H1 (cell line): ENCODE measurements around the gene INTS1. TPM values are rescaled to one million over a fixed set of nuclear protein-coding genes. Genes with fewer than 3 reads are reported as not detected.

Experiments used
- CTCF ChIA-PET: fragments of 300-600 bp; sonication (Branson Sonifier 250); formaldehyde crosslinking; loops from one replicate; lab custom pipeline; 2021; ENCODE audit not compliant: partially characterized antibody; lab: Charles Lee
- POLR2A ChIA-PET: fragments of 300-600 bp; sonication (Branson Sonifier 250); formaldehyde crosslinking; loops from one replicate; lab custom pipeline; 2021; ENCODE audit warnings: inconsistent platforms; ENCODE audit not compliant: partially characterized antibody; lab: Charles Lee
- DNase-seq, 2 experiments: peaks; one replicate each; pipeline versions ENCODE4 v3.0.0 to v3.0.0-alpha.2; 2010 to 2022; ENCODE audit warnings: low spot score in 2 of 2, low read depth in 1 of 2, mixed read lengths in 1 of 2
- FAIRE-seq: peaks from 2 replicates; lab custom pipeline; 2011; peaks lifted over from hg19 to GRCh38; lab: Jason Lieb, UNC
- H2AFZ ChIP-seq: 2 replicates; pipeline ENCODE4 v1.8.1; 2012; ENCODE audit warnings: low read length, inconsistent platforms
- H2AK5ac ChIP-seq: 2 replicates; pipeline ENCODE4 v1.6.1; 2013; ENCODE audit warnings: low read depth, low read length
- H2BK120ac ChIP-seq: replicated peaks from 2 replicates; pipeline ENCODE3; 2013; ENCODE audit warnings: low read depth, low read length, inconsistent platforms
- H2BK12ac ChIP-seq: 2 replicates; pipeline ENCODE4 v1.6.1; 2013; ENCODE audit warnings: low read depth, low read length
- H2BK15ac ChIP-seq: 2 replicates; pipeline ENCODE4 v1.6.1; 2013; ENCODE audit warnings: low read length
- H2BK20ac ChIP-seq: 2 replicates; pipeline ENCODE4 v1.6.1; 2013; ENCODE audit warnings: low read length
- H2BK5ac ChIP-seq: 2 replicates; pipeline ENCODE4 v1.6.1; 2013; ENCODE audit warnings: low read depth, low read length
- H3K14ac ChIP-seq: 2 replicates; pipeline ENCODE4 v1.6.1; 2013; ENCODE audit warnings: inconsistent platforms; ENCODE audit not compliant: insufficient read length
- H3K18ac ChIP-seq: 2 replicates; pipeline ENCODE4 v1.6.1; 2013; ENCODE audit warnings: low read length; ENCODE audit errors: extremely low read depth
- H3K23ac ChIP-seq: 2 replicates; pipeline ENCODE4 v1.6.1; 2013; ENCODE audit warnings: inconsistent platforms; ENCODE audit not compliant: insufficient read length
- H3K23me2 ChIP-seq: 2 replicates; pipeline ENCODE4 v1.6.1; 2013; ENCODE audit warnings: low read depth, low read length
- H3K27ac ChIP-seq: 2 replicates; pipeline ENCODE4 v1.6.1; 2011; ENCODE audit warnings: low read depth, low read length, inconsistent platforms
- H3K27me3 ChIP-seq, 4 experiments: replicated peaks in 1 of 4; 1 replicate in 1 of 4; 2 replicates in 3 of 4; pipeline versions ENCODE4 v1.6.1 to v1.8.1; 2011 to 2013; ENCODE audit warnings: low read length in 3 of 4, mild to moderate bottlenecking in 3 of 4, inconsistent platforms in 2 of 4, mixed read lengths in 2 of 4, moderate library complexity in 1 of 4; ENCODE audit not compliant: control insufficient read depth in 3 of 4, insufficient read depth in 3 of 4; ENCODE audit errors: extremely low read depth in 1 of 4
- H3K36me3 ChIP-seq, 4 experiments: 2 replicates each; pipeline versions ENCODE4 v1.6.1 to v1.8.1; 2011 to 2013; ENCODE audit warnings: mild to moderate bottlenecking in 4 of 4, low read length in 3 of 4, moderate library complexity in 2 of 4, control low read depth in 1 of 4, inconsistent platforms in 1 of 4; ENCODE audit not compliant: insufficient read depth in 4 of 4, control insufficient read depth in 2 of 4
- H3K4ac ChIP-seq: replicated peaks from 2 replicates; pipeline ENCODE3; 2013; ENCODE audit warnings: low read length, low read depth, mixed read lengths, inconsistent platforms; ENCODE audit not compliant: insufficient read length
- H3K4me1 ChIP-seq, 4 experiments: replicated peaks in 1 of 4; 1 replicate in 1 of 4; 2 replicates in 3 of 4; pipeline versions ENCODE4 v1.6.1 to v1.8.1; 2011 to 2013; ENCODE audit warnings: low read length in 3 of 4, inconsistent platforms in 2 of 4, mixed read lengths in 1 of 4; ENCODE audit not compliant: insufficient read depth in 4 of 4, control insufficient read depth in 3 of 4
- H3K4me2 ChIP-seq, 2 experiments: 2 replicates each; pipeline versions ENCODE4 v1.6.1 to v1.8.1; 2011 to 2013; ENCODE audit warnings: low read depth in 2 of 2, low read length in 2 of 2, control low read depth in 1 of 2, inconsistent platforms in 1 of 2, mild to moderate bottlenecking in 1 of 2; ENCODE audit not compliant: insufficient read depth in 1 of 2
- H3K4me3 ChIP-seq, 4 experiments: fragments of 200-600, 300-600 bp in 1 of 4; sonication (generic), shearing (Covaris generic), sonication (Bioruptor Twin) in 1 of 4; 2 replicates each; pipeline versions ENCODE4 v1.5.1 to v1.8.1; 2011 to 2016; ENCODE audit warnings: low read length in 4 of 4, low read depth in 3 of 4, control low read depth in 2 of 4, inconsistent platforms in 2 of 4, mild to moderate bottlenecking in 2 of 4, mixed read lengths in 1 of 4, moderate library complexity in 1 of 4; ENCODE audit not compliant: insufficient read depth in 2 of 4; ENCODE audit errors: extremely low read depth in 1 of 4
- H3K56ac ChIP-seq: replicated peaks from 2 replicates; pipeline ENCODE3; 2013; ENCODE audit warnings: low read depth, mild to moderate bottlenecking, mixed read lengths, low read length, inconsistent platforms; ENCODE audit not compliant: insufficient read length
- H3K79me1 ChIP-seq: 2 replicates; pipeline ENCODE4 v1.6.1; 2013; ENCODE audit warnings: low read depth, low read length, control low read depth
- H3K79me2 ChIP-seq, 2 experiments: 2 replicates each; pipeline versions ENCODE4 v1.6.1 to v1.8.1; 2012 to 2013; ENCODE audit warnings: low read length in 2 of 2, mild to moderate bottlenecking in 2 of 2, inconsistent platforms in 1 of 2; ENCODE audit not compliant: insufficient read depth in 2 of 2, control insufficient read depth in 1 of 2
- H3K9ac ChIP-seq, 4 experiments: replicated peaks in 1 of 4; 1 replicate in 1 of 4; 2 replicates in 3 of 4; pipeline versions ENCODE4 v1.6.1 to v1.8.1; 2011 to 2013; ENCODE audit warnings: low read depth in 3 of 4, low read length in 3 of 4, control low read depth in 2 of 4, mild to moderate bottlenecking in 2 of 4, moderate library complexity in 2 of 4, inconsistent platforms in 1 of 4; ENCODE audit errors: extremely low read depth in 1 of 4
- H3K9me3 ChIP-seq, 2 experiments: 2 replicates each; pipeline versions ENCODE4 v1.6.1 to v1.8.1; 2012 to 2013; ENCODE audit warnings: mild to moderate bottlenecking in 2 of 2, moderate library complexity in 2 of 2, control low read depth in 1 of 2, inconsistent platforms in 1 of 2, low read depth in 1 of 2, low read length in 1 of 2, mixed read lengths in 1 of 2; ENCODE audit not compliant: insufficient read depth in 2 of 2
- H4K20me1 ChIP-seq, 2 experiments: replicated peaks in 1 of 2; 2 replicates each; pipeline versions ENCODE3 to v1.8.1; 2011 to 2013; ENCODE audit warnings: inconsistent platforms in 2 of 2, low read length in 2 of 2, mild to moderate bottlenecking in 1 of 2; ENCODE audit not compliant: insufficient read depth in 2 of 2, control insufficient read depth in 1 of 2
- H4K5ac ChIP-seq: 2 replicates; pipeline ENCODE4 v1.6.1; 2013; ENCODE audit warnings: low read length, low read depth, mixed read lengths, inconsistent platforms; ENCODE audit not compliant: insufficient read length
- H4K8ac ChIP-seq: 2 replicates; pipeline ENCODE4 v1.8.0; 2013; ENCODE audit warnings: mild to moderate bottlenecking, moderate library complexity, low read length, inconsistent platforms; ENCODE audit not compliant: insufficient read depth; ENCODE audit errors: extremely low read depth
- H4K91ac ChIP-seq: replicated peaks from 2 replicates; pipeline ENCODE3; 2013; ENCODE audit warnings: low read length, mixed read lengths, inconsistent platforms; ENCODE audit not compliant: insufficient read length
- WGBS, 2 experiments: shearing (Covaris generic) in 1 of 2; methylation state at CpG; one replicate each; pipeline versions ENCODE4 v1.1.6 to v1.1.7; 2013 to 2015; ENCODE audit warnings: low lambda C conversion rate in 2 of 2, mixed read lengths in 2 of 2, inconsistent platforms in 1 of 2, low coverage in 1 of 2, missing lambda C conversion rate in 1 of 2; ENCODE audit not compliant: insufficient replicate concordance in 2 of 2, insufficient coverage in 1 of 2, insufficient read length in 1 of 2; ENCODE audit errors: extremely low coverage in 1 of 2, missing lambda C conversion rate in 1 of 2; 5-methylcytosine and 5-hydroxymethylcytosine counted together
- polyA plus RNA-seq, 7 experiments: library from polyadenylated mRNA; depleted of rRNA in 3 of 7; stranded (reverse) in 5 of 7; unstranded in 2 of 7; fragments of >200 nt in 5 of 7; fragments of 200-250 nt in 2 of 7; gene quantifications; 1 replicate in 5 of 7; 2 replicates in 1 of 7; 4 replicates in 1 of 7; pipeline versions ENCODE4 v1.2.1 to v1.2.3, GENCODE V29; 2011 to 2013; ENCODE audit warnings: missing spikeins in 2 of 7, mixed read lengths in 2 of 7
- total RNA-seq: library from RNA; stranded (reverse); fragmentation: NEBNext Ultra II Directional; extraction: Animal tissue kit (Norgen Biotek cat#: 25700); gene quantifications from 2 replicates; pipeline ENCODE4 v1.2.1, GENCODE V29; 2021
- TF ChIP-seq, protein P1 (sequence below): IDR thresholded peaks from 2 replicates; pipeline ENCODE4 v1.6.1; 2012; ENCODE audit warnings: inconsistent platforms

Gene INTS1
- total and polyA plus RNA-seq, 2 of the 8 experiments (the other 6 are each of a cell fraction or from before 2014, with no cell fraction given) = 76.9 to 104 TPM

DNA sequence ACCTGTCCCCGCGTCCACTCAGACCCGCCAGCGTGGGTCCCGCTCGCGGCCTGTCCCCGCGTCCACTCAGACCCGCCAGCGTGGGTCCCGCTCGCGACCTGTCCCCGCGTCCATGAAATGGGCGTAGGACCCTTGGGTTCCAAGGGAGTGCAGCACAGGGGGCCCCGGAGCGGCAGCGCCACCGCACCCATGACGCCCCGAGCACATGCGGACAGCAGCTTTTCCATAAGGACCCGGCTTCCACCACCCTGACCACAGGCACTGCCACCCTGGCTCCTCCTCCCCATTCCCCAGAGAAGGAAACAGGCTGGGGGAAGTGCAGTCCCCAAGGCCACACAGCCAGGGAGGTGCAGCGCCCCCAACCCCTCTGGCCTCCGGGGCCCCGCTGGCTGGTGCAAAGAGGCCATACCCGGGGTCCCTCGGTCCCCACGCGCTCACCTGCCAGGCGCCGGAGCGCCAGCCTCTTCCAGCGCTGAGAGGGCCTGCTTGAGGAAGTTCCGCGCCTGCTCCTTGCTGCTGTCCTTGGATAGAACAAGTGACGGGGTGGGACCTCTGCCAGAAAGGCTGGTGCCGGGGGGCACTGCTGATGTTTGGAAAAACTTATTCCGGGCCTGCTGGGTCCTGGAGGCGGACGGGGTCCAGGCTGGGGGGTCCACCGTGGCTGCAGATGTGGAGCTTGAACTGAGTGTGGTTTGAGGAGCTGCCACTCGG lies 59.8 kb downstream of the INTS1 start:
- H4K8ac ChIP-seq = no peak overlapping the region
- H3K27ac ChIP-seq = no peak overlapping the region
- WGBS, 2 experiments = 91% methylated on average over 36 of the region's 45 CpGs; no CpG with 5 or more reads in 1 of the 2 experiments
- H2AFZ ChIP-seq = no peak overlapping the region
- no peak overlapping the region for H3K14ac ChIP-seq
- H3K56ac ChIP-seq = no peak overlapping the region
- TF ChIP-seq, protein P1, sequence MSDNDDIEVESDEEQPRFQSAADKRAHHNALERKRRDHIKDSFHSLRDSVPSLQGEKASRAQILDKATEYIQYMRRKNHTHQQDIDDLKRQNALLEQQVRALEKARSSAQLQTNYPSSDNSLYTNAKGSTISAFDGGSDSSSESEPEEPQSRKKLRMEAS = no peak
- H4K20me1 ChIP-seq = peaks cover 0 to 3% of the 10 kb centered on the region in 2 experiments
- FAIRE-seq (no peak), DNase-seq (no peak)
- H2BK15ac ChIP-seq = no peak overlapping the region
- H3K4me1 ChIP-seq = no peaks in the 10 kb centered on the region; a peak in 1 of 7 replicates
- no peak overlapping the region for H3K4me3 ChIP-seq
- CTCF ChIA-PET = interaction anchor here (0.6 to 1.0 kb wide), 3 partner anchors 11 to 61 kb away, joined by 3 read pairs; no protein-coding TSS in a partner anchor
- no peak overlapping the region for H3K9ac ChIP-seq
- H2BK120ac ChIP-seq = no peak overlapping the region
- H3K36me3 ChIP-seq = no peaks in the 10 kb centered on the region
- no peak overlapping the region for H2BK12ac ChIP-seq
- H4K91ac ChIP-seq = no peak overlapping the region
- no peak overlapping the region for H2BK20ac ChIP-seq
- H3K4ac ChIP-seq = no peak overlapping the region
- POLR2A ChIA-PET = interaction anchor here (0.9 to 1.0 kb wide), 2 partner anchors 10 to 13 kb away, joined by 3 to 4 read pairs; no protein-coding TSS in a partner anchor
- H3K4me2 ChIP-seq = no peak overlapping the region
- H2AK5ac ChIP-seq = no peak overlapping the region
- no peaks in the 10 kb centered on the region for H3K79me1 ChIP-seq
- no peak overlapping the region for H3K18ac ChIP-seq
- peaks cover 0 to under 1% of the 10 kb centered on the region in 2 experiments; a peak in 1 of 4 replicates for H3K79me2 ChIP-seq
- H3K9me3 ChIP-seq = peaks cover 0 to 1% of the 10 kb centered on the region in 2 experiments; a peak in 1 of 4 replicates
- H3K23ac ChIP-seq = no peak overlapping the region
- H2BK5ac ChIP-seq = no peak overlapping the region
- no peaks in the 10 kb centered on the region for H3K27me3 ChIP-seq
- H3K23me2 ChIP-seq = no peaks in the 10 kb centered on the region
- H4K5ac ChIP-seq = no peak overlapping the region
